NCI-H460 (cell line): Measurements from ENCODE around the gene PARVB. TPM values are rescaled to one million over a fixed set of nuclear protein-coding genes. Genes with fewer than 3 reads are reported as not detected.
"Not testable (repeated sequence)": the region's sequence is repeated elsewhere in the genome, so short reads cannot be mapped to it uniquely, and the experiment has no call there.

Experiments
- DNase-seq: peaks from one replicate; pipeline ENCODE4 v3.0.0-alpha.2; 2016; ENCODE audit warnings: low read depth; ENCODE audit errors: extremely low read depth
- total RNA-seq: library from RNA; depleted of rRNA; stranded (reverse); fragments of >200 nt; shearing (Covaris generic); gene quantifications from 2 replicates; pipeline ENCODE4 v1.2.3, GENCODE V29; 2014

PARVB gene
- total RNA-seq, 1 experiment from 2014 or later: 32.2 TPM

DNA sequence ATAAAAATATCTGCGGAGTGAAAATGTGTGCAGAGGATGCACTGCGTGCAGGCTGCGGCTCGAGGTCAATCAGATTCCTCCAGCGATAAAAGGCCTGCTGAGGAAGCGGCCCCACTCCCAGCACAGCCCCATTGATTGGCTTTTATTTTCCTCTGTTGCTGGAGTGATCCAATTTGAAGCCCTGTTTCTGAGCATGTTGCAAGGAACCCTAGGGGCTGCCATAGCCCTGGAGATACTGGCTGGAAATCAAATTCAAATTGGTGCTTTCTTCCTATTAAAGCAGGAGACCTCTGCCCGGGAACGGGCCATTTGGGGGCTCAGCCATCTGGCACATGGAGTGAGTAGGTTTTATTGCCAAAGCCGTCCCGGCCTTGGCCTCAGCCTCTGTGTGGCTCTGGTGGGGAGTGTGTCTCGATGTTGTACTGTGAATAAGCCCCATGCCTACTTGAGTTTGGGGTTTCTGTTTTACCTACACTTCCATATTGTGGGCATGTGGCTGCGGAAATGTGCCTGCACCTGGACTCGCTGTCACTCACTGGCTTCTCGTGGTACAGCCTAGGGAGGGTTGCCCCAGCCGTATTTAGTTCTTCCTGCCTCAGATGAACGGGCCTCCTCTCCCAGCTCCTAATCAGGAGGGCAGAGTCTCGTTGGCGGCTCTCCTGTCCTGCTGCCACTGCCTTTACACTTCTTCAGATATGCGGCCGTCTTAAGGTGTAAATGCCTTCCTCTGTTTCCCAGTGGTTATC, 25.6 kb downstream of the PARVB start:
- DNase-seq: no peak

DNA sequence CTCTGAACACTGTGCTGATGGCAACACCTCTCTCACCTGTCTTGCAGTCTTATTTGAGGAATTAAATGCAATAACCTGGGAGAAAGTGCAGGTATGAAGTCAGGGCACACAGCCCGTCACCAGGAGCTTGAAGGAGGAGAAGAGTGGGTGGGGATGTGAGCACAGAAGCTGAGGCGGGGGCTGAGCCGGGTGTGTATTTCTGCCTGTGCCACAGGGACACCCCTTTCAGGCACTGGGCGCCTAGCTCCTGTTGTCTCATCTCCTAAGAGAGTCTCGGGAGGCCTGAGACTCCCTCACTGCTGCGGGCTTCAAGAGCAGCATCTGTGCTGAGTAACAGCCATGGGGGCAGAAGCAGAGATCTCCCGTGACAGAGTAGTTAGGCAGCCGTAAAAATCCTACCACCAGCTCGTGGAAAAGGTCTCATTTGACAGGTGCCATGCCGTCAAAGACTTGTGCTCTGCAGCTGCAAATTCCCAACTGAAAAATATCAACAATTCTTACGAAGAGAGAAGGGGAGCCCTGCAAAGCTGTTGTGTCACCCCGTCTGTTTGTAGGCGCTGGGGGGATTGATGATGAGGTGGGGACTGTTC, 26.8 kb downstream of the PARVB start:
- no peak for DNase-seq

DNA sequence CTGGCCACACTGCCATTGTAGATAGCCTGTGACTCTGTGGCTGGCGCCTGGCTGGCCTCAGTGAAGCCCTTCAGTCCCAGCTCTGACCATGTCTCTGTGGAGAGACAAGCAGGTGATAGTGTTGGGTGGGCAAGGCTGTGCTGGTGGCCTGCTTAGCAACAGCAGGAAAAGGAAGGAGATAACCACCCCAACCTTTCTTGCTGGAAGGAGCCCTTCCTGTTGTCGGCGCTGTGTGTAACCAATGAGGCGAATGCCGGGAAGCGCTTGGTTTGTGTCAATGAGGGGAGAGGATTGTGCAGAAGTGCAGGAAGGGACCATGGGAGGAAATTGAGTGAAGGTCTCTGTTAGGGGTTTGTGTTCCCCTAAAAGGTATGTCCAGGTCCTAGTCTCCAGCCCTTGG, 27.3 kb downstream of the PARVB start:
- no peak for DNase-seq

DNA sequence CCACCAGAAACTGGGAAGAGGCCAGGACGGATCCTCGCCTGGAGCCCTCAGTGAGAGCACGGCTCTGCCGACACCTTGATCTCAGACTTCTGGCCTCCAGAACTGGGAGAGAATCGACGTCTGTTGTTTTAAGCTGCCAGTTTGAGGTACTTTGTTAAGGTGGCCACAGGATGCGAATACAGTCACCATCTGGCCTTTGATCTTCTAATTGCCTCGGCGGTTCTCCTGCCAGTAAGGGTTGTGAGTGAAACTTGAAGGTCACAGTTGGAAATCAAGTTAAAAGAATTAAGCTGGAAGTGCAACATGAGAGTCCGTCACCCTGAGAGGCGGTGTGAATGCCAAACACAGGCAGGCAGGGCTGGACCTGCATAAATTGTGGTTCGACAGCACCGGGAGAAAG, 27.9 kb downstream of the PARVB start:
- DNase-seq: no peak

DNA sequence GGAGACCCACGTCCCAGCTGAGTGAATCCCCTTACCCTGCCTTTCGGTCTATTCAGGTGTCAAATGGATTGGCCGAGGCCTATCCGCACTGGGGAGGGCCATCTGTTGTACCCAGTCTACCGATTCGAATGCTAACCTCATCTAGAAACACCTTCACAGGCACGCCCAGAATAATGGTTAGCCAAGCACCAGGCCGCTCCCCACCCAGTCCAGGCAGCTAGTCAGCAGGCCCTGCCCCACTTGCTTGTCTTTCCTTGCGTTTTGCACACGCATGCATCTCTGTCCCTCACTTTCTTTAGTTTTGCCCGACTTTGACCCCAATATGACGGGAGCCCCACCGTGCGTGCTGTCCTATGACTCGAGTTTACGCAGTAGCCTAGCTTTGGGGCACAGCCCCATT, 31.7 kb downstream of the PARVB start:
- no peak for DNase-seq

DNA sequence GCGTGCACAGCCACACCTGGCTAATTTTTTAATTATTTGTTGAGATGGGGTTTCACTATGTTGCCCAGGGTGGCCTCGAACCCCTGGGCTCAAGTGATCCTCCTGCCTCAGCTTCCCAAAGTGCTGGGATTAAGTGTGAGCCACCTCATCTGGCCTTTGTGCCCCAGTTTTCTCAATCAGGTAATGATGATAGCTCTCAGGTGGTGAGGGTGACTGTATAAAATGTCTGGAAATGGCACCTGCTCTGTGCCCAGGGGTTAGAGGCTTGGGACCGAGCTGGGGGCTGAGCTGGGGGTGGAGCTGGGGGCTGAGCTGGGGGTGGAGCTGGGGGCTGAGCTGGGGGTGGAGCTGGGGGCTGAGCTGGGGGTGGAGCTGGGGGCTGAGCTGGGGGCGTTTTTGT, 32.5 kb downstream of the PARVB start:
- not testable (repeated sequence) for DNase-seq

DNA sequence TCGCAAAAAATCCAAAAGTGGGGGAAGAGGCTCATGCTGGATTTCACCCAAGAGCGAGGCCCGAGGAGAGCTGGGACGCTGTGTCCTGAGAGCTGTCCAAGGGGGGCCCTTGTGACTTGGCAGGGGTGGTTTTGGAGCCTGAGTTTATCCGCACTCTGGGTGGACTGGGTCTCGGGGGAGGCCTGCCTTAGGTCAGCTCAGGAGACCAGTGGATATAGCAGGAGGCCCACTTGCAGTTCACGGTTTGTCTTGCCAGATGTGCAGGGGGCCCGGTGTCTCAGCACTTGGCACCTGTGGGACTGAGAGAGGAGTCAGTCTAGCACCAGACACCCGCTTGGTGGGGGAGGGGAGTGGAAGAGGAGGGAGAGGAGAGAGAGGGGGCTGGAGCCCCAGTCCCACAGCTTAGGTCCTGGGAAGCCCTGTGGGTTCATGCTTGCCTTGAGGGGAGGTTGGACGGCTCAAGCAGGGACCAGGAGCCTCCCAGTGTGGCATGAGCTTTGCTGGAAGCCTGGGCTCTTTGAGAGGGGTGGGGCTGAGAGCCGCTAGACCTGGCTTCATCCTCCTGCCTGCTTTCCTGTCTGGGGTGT, 33.4 kb downstream of the PARVB start:
- no peak for DNase-seq

DNA sequence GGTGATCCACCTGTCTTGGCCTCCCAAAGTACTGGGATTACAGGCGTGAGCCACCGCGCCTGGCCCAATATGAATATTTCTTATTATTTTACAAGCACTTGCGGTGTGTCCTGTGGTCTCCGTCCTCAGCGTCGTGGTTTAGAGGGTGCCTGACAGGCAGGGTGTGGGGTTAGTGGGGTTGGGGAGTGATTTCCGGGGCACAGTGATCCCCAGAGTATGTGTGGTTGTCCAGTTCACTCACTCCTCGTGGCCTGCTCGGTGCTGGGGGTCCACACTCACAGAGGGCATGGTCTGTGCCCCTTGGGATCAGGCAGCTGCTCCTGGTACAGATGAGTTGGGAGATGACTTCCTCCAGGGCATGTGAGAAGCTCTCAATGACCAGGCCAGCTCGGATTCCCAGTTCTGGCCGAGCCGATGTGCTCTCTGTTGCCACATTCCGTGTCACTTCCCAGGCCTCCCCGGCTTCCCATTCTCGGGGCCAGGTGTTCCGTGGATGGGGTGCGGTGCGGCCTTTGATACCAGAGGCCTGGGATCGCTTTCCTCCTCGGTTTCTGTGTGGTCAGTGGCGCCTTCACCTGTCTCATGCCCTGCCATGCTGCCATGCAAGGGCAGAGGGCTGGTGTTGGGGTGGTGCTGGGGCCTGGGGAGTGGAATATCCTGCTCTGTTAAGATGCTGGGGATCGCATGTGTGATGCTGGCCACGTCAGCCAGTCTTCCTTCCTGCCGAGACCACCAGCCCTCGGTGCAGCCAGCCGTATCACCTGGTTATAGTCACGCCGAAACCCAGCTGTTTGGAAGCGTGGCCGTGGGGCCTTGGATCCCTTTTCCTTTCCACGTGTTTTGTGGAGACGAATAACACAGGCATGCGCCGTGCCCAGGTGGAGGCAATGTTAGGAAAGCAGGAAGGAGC, 39.6 kb downstream of the PARVB start:
- DNase-seq: no peak

DNA sequence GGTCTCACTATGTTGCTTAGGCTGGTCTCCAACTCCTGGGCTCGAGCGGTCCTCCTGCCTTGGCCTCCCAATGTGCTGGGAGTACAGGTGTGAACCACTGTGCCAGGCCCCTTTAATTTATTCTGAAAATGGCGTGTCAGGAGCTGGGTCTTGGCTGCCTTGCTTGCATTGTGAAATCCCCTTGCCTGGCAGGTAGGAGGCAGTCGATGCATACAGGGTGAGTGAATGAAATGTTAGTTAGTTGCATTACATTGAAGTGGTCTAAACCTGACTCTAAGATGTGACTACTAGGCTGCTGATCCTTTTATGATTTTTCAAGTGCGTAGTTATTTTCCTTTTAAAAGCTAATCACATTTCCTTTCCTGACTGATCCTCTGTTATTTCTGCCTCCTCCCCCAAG, 42.9 kb downstream of the PARVB start:
- no peak for DNase-seq

DNA sequence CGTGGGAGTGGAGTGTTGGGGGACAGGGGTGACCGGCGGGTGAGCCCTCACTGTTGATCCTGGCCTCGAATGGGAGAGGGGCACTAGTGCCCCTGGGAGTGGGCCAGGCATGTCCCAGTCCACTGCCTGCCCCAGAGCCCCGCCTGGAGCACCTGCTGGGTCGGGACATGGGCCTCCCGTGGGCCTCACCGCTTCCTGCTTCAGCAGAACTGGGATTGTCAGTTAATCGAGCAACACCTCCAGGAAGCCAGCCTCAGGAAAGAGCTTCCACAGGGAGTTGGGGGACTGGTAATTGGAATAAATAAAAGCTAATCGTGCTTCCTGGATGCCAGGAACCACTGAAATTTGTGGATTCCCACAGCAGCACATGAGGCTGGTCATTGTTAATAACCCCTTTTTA, 43.8 kb downstream of the PARVB start:
- DNase-seq: no peak

DNA sequence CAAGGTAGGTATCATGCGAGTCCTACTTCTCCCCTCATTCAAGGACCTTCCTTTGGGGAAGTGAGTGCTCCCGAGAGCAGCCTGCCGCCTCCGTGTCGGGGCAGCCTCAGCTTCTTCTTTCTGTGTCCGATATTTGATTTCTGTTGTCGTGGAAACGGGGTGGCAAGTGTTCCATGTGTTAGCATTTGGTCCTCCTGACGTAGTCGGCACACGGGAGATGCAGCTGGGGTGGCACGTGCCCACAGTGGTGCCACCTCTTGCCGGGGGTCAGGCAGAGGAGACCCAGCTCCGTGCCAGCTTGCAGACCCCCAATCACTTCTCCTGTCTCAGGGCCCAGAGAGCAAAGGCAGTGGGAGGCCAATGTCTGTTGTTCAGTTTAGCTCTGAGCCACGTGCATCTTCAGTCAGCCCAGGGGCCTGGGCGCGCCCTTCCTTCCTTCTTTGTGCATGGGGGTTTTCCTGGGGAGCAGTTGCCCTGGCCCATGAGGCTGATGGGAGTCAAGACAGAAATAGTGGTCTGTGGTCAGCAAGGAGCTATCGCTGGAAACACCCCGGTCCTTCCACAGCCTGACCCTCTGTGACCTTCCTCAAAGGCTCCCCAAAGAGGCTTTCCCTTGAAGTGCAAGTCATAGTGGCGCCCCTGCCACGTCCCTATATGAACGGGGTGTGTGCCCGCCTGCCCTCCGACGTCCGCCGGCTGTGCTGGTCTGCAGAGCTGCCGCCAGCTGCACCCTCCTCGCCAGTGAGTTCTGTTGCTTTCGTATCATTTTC, 44.5 kb downstream of the PARVB start:
- DNase-seq: no peak

DNA sequence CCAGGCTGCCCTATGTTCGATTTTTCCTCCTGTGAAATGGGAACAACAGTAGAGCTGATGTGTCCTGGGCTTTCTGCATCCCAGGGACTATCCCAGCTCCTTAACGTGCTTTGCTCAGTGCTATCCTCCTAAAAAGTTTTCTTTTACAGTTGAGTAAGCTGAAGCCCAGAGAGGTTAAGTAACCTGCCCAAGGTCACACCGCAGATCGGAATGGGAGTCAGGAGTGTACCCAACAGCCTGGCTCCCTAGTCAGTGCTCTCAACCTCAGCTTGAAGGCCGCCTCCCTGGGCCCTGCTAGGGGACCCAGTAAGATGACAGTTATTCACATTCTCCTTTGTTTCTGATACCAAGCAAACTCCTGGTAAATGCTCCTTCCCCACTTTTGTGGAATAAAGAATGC, 45.9 kb downstream of the PARVB start:
- DNase-seq: no peak

DNA sequence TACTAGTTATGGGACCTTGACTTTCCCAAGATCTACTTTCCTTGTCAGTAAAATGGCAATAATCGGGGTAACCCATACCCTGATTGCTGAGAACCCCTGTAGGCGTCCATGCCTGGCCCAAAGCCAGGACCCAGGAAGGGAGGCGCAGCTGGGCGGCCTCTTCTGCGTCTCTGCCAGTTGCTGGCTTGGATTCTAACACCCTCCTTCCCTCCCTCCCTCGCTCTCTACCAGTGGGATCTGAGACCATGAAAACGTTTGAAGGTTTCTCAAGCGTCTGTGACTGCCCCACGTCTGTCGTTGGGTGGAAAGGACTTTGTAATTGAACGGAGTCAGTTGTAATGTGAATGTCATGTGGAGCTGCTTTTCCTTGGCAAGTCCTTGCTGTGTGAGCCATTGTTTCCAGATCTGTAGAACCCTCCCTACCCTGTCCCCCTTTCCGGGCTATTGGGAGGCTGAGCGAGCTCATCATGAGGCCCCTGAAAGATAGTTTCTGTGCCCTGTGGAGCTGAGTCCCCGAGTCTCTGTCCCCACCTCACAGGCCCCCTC, 47.8 kb downstream of the PARVB start:
- no peak for DNase-seq

DNA sequence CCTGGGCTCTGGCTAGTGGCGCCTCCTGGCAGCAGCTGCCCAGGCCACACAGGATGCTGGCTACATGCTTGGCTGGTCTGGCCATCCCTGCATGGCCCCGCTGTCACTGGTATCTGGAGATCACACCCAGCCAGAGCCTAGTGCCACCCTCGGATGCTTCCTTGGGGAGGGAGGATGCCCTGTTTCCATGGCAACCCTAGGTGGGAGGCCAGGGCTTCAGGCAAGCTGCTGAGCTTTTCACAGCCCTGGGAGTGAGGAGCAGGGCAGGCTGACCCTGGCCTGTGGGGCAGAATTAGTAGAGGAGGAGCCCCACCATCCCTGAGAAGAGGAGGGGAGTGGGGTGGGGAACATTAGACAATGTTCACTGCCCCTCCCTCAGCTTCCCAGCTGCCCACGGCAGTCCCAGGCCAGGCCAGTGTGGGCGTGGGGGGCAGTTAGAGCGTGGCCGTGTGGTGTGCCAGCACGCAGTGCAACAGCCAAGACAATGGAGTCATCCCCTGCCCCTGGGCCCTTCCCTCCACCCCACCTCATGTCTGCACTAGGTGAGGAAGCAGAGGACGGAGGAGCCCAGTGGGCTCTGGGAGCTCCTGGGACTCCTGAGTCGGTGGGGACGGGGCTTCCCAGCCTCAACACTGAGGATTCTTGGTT, 50.4 kb downstream of the PARVB start:
- no peak for DNase-seq

DNA sequence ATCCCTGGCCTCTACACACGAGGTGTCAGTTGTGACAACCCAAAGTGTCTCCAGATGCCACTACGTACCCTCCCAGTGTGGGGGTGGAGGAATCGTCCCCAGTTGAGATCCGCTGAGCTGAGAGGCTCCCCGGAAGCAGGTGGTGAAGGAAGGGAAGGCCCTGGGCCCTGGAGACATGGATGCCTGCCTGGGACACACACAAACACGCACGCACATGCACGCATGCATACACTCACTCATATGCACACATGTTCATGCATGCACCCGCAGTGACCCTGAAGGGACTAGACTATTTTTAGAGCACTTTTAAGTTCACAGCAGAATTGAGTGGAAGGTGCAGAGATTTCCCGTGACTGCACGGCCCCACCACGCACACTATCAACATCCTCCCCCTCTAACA, 50.9 kb downstream of the PARVB start:
- DNase-seq: no peak

DNA sequence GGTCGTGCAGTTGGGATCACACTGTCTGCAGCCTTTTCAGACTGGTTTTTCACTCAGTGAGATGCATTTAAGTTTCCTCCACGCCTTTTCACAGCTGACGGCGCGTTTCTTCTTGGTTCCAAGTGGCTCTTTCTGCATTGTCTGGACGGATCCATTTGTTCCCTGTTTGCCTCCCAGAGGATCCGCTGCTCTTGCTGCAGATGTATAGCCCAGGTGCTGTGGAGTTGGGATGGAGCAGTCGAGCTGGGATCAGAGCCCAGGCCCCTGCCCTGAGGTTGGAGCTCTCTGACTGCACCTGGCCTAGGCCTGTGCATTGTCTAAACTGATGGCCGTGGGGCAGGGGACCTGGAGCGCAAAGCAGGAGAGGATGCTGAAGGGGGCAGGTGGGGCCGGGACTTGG, 51.6 kb downstream of the PARVB start:
- no peak for DNase-seq

DNA sequence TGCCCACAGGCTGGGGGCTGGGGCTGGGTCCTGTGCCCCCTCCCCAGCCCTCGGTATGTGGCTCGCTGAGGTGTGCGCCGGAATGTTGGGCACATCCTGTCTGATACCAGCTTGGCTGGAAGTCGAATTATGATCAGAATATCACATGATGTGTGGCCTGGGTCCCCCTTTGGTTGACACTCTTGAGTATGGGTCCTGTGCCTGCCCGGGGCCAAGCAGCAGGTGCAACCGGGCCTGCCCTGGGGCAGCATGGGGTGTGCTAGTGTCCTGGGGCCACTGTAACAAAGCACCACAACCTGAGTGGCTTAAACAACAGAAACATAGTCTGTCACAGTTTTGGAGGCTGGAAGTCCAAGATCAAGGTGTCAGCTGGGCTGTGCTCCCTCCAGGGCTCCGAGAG, 52.7 kb downstream of the PARVB start:
- DNase-seq: no peak

DNA sequence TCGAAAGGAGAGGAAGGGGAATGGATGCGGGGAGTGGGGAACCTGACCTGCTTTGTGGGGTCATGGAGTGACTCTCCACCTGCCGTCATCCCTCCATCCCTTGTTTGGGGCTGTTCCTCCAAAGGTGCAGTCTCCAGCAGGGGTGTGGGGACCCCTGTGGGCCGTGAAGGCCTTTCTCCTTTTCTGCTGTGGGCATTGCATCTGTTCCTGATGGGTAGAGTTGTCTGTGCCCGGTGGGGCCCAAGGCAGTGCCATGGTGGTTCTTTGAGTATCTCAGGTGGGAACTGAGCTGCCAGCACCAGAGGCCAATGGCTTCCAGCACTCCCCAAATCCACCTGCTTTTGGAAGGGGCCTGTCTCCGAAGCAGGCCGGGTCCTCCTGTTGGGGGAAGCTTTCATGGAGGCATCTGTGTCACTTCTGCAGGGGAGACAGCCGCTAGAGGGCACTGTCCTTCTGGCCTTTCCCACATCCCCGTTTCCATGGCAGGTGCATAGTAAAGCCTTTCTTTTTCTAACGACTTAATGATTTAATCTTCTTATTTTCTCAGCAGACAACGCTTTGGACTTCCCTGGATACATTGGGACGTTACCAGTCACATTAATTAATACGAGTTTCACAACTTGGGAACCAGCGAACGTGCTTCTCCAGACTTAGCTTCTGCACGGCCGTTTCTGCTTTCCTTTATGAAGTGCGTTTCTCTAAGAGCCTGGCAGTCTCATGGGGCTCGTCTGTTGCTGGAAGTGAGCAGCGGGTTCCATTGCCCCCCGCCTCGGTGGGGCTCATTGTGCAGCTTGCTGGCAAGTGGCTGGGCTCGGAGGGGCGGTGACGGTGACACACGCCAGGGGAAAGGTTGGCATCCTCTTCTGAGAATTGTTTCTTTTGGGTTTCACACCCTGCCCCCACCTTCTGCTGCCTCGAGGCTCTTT, 57.1 kb downstream of the PARVB start:
- peak; percentile 45 for DNase-seq

DNA sequence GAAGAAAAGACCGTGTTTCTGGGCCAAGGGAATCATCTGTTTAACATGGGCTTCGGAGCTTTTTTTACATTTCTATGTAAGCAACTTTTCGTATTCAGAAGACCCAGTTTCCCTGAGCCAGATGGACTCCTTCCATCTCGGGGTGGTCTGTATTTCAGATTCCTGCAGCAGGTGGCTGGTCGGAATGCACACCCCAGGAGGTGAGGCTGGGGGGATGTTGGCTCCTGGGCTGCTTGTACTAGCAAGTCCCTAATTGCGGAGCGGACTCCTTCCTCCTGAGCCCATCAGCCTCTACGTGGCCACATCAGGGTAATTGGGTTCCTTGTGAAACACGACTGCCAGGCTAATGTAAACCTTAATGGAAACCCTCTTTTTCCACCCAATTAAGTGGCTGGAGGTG, 58.7 kb downstream of the PARVB start:
- DNase-seq: no peak
